ENCODE results near the gene ITPR3. TPM values are rescaled to one million over a fixed set of nuclear protein-coding genes. Genes with fewer than 3 reads are reported as not detected.

Gene ITPR3
- total RNA-seq, 1 donor from 2014 or later, result 0.78 TPM

GRCh38 chr6:33737267-33738026 is 116.3 kb downstream of the ITPR3 start:
- no peak for DNase-seq

- no peak for DNase-seq
Observed at GRCh38 chr6:33738153-33738552, 117.0 kb downstream of the ITPR3 start.

GRCh38 chr6:33738879-33739278 is 117.8 kb downstream of the ITPR3 start:
- no peak for DNase-seq

GRCh38 chr6:33739571-33739970 is 118.4 kb downstream of the ITPR3 start:
- DNase-seq, result no peak

GRCh38 chr6:33740204-33740608 is 119.1 kb downstream of the ITPR3 start:
- DNase-seq, result no peak

- DNase-seq, result no peak
Observed at GRCh38 chr6:33740794-33741193, 119.7 kb downstream of the ITPR3 start.

- DNase-seq, result no peak
Observed at GRCh38 chr6:33742092-33742491, 121.0 kb downstream of the ITPR3 start.

- DNase-seq, result no peak
Observed at GRCh38 chr6:33742837-33743236, 121.7 kb downstream of the ITPR3 start.

GRCh38 chr6:33744001-33744848 is 123.1 kb downstream of the ITPR3 start:
- peak; percentile 59 for DNase-seq

- DNase-seq, result no peak
Observed at GRCh38 chr6:33744895-33745546, 123.9 kb downstream of the ITPR3 start.

GRCh38 chr6:33745548-33745947 is 124.4 kb downstream of the ITPR3 start:
- no peak for DNase-seq

Small RNA genes within 50 kb of the gene (small RNA-seq; reads per million reads assigned to genes)
- gene MIR3934, result not detected

Other genes starting within 250 kb of the ITPR3 start
- 3.6 TPM for gene KIFC1, start 229.5 kb upstream of the ITPR3 start, total RNA-seq
- 17.9 TPM for gene PHF1, start 210.3 kb upstream of the ITPR3 start, total RNA-seq
- 59.1 TPM for gene CUTA, start 203.2 kb upstream of the ITPR3 start, total RNA-seq
- gene SYNGAP1, start 201.3 kb upstream of the ITPR3 start, total RNA-seq, result 21.5 TPM
- 9.2 TPM for gene ZBTB9, start 166.7 kb upstream of the ITPR3 start, total RNA-seq
- gene BAK1, start 41.0 kb upstream of the ITPR3 start, total RNA-seq, result 3.7 TPM
- gene UQCC2, start 90.4 kb downstream of the ITPR3 start, total RNA-seq, result 15.8 TPM
- gene IP6K3, start 125.6 kb downstream of the ITPR3 start, total RNA-seq, result not detected
- 31.8 TPM for gene LEMD2, start 167.8 kb downstream of the ITPR3 start, total RNA-seq
- gene MLN, start 182.7 kb downstream of the ITPR3 start, total RNA-seq, result not detected